Kidney epithelial cell (primary cell): Measurements from ENCODE around the gene HOTAIR. TPM values are rescaled to one million over a fixed set of nuclear protein-coding genes. Genes with fewer than 3 reads are reported as not detected.

Experiments used
- DNase-seq: peaks from one replicate; pipeline ENCODE4 v3.0.0-alpha.2; 2010; ENCODE audit warnings: low read depth
- H3K27me3 ChIP-seq: 2 replicates; pipeline ENCODE4 v1.6.0; 2011; ENCODE audit warnings: low read length; ENCODE audit not compliant: control insufficient read depth, insufficient read depth
- H3K36me3 ChIP-seq: 2 replicates; pipeline ENCODE4 v1.5.1; 2011; ENCODE audit warnings: low read length; ENCODE audit not compliant: control insufficient read depth, insufficient read depth
- H3K4me3 ChIP-seq: 2 replicates; pipeline ENCODE4 v1.5.1; 2011; ENCODE audit warnings: low read depth, mild to moderate bottlenecking, control low read depth, low read length
- total RNA-seq: library from RNA; depleted of rRNA; stranded (reverse); fragments of >200 nt; gene quantifications from 2 replicates; pipeline ENCODE4 v1.2.3, GENCODE V29; 2015
- TF ChIP-seq, protein P1 (sequence below): IDR thresholded peaks from 2 replicates; pipeline ENCODE4 v1.5.1; 2011; ENCODE audit warnings: mild to moderate bottlenecking, moderate library complexity, low read length, control low read depth, inconsistent platforms; ENCODE audit not compliant: insufficient read depth, poor library complexity, severe bottlenecking

Gene HOTAIR
- total RNA-seq, 1 donor from 2014 or later, result 0.46 TPM

DNA sequence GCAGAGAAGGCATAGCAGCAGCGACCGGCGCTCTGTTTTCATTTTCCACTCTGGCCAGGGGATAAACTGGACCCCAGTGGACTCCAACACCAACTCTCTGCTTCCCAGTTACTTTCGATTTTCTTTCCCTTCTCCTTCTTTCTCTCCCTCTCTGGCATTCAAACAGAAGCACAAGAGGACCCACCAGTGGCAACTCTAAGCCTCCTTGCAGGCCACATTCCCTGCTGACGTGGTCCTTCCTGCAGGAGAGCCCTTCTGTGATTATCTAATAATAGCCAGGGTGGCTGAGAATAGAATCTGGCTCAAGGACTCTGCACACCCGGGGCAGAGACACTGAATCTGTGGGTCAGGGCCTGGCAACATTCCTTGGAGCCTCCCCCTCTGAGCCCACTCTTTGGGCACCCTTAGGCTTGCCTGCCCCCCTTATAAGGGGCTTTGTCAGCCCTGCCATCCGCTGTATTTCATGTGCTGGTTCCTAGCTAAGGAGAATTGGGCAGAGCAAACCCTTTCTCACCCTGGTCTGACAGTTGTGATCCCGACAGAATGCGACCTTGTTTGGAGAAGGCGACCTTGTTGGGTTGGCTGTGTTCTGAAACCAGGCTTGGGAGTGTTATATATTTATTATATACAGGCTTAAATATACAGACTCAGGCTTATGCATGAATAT is 45.3 kb upstream of the HOTAIR start:
- no peak for DNase-seq
- TF ChIP-seq, protein P1, sequence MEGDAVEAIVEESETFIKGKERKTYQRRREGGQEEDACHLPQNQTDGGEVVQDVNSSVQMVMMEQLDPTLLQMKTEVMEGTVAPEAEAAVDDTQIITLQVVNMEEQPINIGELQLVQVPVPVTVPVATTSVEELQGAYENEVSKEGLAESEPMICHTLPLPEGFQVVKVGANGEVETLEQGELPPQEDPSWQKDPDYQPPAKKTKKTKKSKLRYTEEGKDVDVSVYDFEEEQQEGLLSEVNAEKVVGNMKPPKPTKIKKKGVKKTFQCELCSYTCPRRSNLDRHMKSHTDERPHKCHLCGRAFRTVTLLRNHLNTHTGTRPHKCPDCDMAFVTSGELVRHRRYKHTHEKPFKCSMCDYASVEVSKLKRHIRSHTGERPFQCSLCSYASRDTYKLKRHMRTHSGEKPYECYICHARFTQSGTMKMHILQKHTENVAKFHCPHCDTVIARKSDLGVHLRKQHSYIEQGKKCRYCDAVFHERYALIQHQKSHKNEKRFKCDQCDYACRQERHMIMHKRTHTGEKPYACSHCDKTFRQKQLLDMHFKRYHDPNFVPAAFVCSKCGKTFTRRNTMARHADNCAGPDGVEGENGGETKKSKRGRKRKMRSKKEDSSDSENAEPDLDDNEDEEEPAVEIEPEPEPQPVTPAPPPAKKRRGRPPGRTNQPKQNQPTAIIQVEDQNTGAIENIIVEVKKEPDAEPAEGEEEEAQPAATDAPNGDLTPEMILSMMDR, result no peak
- H3K4me3 ChIP-seq, result peak overlapping the region; percentile 49
- H3K36me3 ChIP-seq, result no peaks in the 10 kb centered on the region
- H3K27me3 ChIP-seq, result peaks cover 20% of the 10 kb centered on the region

DNA sequence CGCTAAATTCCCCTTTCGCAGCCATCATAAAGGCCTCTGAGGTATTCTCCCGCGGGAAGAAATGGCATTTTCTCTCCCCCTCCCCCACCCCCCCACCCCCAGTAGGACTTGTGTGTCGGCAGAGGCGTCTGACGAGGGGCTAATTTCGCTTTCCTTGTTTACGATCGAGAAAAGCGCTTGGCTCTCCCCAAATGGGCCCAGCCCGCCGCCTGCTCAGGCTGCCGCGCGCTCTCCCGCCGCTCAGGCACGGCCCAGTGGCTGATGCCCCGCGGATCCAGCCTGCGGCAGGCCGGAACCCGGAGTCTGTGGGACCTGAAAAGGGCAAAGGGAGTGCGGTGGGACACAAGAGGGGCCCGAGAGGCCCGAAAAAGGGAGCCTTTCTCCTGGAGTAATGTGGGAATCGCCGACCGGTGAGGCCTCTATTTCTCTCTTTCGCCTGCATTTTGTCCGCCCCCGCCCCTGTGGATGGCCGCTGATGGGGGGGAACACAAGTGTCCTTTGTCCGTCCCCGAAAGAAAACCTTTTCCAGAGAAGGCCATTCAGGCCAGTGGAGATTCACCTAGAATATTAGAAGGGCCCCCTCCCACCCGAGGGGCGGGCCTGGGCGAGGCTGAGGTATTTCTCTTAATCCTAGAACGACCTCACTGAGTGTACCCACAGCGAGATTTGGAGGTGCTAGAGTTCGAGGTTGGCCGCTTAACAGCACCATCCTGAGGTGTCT is 44.5 kb upstream of the HOTAIR start:
- TF ChIP-seq, protein P1, result no peak
- Histone ChIP-seq H3K4me3 (peak overlapping the region; percentile 49), H3K27me3 (peaks cover 22% of the 10 kb centered on the region), H3K36me3 (no peaks in the 10 kb centered on the region)
- DNase-seq, result no peak

DNA sequence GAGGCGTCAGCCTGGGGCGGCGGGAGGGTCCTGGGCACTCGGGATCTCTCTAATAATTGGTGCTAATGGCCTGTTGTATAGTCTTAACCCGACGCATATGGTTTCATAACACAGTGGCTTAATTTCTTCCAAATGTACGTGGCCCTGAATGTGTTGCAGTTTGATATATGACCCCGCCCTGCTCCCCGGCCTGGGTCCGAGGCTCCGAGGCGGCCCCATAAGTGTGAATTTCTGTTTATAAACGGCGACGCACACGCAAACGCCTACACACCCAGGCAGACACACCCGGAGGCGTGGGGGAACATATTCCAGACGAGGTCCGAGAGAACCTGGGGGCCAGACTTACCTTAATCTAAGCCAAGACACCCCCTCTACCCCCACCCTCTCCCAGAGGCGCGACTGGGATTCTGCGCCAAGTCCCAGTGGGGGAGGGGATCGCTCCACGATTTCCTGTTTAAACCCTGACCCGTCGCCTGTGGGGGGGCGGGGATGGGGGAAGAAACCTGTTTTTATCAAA is 43.8 kb upstream of the HOTAIR start:
- DNase-seq, result no peak
- no peaks in the 10 kb centered on the region for H3K36me3 ChIP-seq
- TF ChIP-seq, protein P1, result no peak
- peak overlapping the region; percentile 49 for H3K4me3 ChIP-seq
- H3K27me3 ChIP-seq, result peaks cover 22% of the 10 kb centered on the region

DNA sequence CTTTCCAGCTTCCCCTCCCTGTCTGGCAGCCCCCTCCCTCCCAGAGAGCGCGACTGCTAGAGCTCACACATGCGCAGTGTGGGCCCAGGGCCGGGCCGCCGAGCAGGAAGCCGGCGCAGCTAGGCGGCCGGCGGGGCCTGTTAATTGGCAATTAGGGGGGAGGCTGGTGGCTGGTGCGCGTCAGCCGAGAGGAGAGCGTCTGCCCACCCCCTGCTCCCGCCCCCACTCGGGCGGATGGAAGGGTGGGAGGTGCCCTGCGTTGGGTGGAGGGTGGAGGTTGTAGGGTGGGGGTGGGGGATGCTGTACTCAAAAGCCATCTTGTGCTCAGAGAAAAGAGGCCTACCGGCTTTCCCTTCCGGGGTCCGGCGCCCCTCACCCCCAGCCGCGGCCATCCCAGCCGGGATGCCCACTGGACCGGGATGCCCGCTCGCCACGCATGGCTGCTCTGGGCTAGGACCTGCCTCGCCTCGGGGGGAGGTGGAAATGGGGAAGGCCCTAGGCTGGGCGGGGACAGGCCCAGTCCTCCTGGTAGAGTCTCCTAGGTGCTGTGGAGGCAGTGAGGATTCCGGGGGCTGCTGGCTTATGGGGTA is 43.2 kb upstream of the HOTAIR start:
- peak; percentile 64 for DNase-seq
- TF ChIP-seq, protein P1, result no peak
- Histone ChIP-seq H3K36me3 (no peaks in the 10 kb centered on the region), H3K4me3 (peak overlapping the region; percentile 49), H3K27me3 (peaks cover 22% of the 10 kb centered on the region)

DNA sequence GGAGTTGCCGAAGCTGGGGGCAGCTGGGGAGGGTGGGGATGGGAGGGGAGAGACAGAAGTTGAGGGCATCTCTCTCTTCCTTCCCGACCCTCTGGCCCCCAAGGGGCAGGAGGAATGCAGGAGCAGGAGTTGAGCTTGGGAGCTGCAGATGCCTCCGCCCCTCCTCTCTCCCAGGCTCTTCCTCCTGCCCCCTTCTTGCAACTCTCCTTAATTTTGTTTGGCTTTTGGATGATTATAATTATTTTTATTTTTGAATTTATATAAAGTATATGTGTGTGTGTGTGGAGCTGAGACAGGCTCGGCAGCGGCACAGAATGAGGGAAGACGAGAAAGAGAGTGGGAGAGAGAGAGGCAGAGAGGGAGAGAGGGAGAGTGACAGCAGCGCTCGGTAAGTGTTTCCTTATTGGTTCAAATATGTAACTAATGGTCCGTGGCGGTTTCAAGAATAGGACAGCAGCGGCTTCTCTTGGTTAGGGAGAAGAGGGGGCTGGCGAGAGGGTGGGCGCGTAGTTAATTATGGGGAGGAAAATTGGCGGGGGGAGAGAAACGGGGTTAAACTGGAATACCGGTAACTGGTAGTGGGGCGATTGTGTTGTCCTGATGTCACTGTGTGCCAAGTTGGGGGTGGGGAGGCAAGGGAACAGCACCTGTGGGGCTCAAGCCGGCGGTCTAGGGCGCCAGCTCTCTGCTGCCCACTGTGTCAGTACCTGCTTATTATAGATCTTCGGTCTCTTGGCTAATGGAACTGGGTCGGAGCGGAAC is 42.5 kb upstream of the HOTAIR start:
- TF ChIP-seq, protein P1, result no peak
- DNase-seq, result no peak
- H3K36me3 ChIP-seq, result no peaks in the 10 kb centered on the region
- H3K27me3 ChIP-seq, result peaks cover 22% of the 10 kb centered on the region
- H3K4me3 ChIP-seq, result peak overlapping the region; percentile 49
